Posterior cingulate gyrus (tissue), 11 donors: ENCODE results near the gene PACSIN1.

Experiments
- DNase-seq, 10 donors: peaks; one replicate each; pipeline versions ENCODE4 v3.0.0 to v3.0.0-alpha.2; 2020 to 2021; ENCODE audit warnings: mixed read lengths in 3 of 10
- intact Hi-C: fragments of 100-400 bp; cut with DNase I; formaldehyde crosslinking; loops from one replicate; pipeline ENCODE4 v1.15.1; 2023

PACSIN1 gene

GRCh38 chr6:34524499-34524898 lies 58.6 kb downstream of the PACSIN1 start:
- intact Hi-C loops = no loop called here
- peak in 2 of 10 donors; percentile 25 to 45 for DNase-seq

- intact Hi-C loops = loop anchor here (5.0 kb wide), 1 partner anchor 82 kb away; no protein-coding TSS in a partner anchor
- DNase-seq = peak in 2 of 10 donors; percentile 42 to 59
Measured at GRCh38 chr6:34524971-34525370, 59.1 kb downstream of the PACSIN1 start.

GRCh38 chr6:34525431-34526175 lies 59.7 kb downstream of the PACSIN1 start:
- intact Hi-C loops = loop anchor here (5.0 kb wide), 1 partner anchor 82 kb away; no protein-coding TSS in a partner anchor
- DNase-seq = peak in 3 of 10 donors; percentile 70 to 77 (median 74)

GRCh38 chr6:34526241-34526972 lies 60.5 kb downstream of the PACSIN1 start:
- DNase-seq = peak in 4 of 10 donors; percentile 21 to 82 (median 70)
- intact Hi-C loops = loop anchor here (5.0 kb wide), 1 partner anchor 81 kb away; no protein-coding TSS in a partner anchor

- intact Hi-C loops = loop anchor here (5.0 kb wide), 1 partner anchor 80 kb away; no protein-coding TSS in a partner anchor
- DNase-seq = peak; percentile 81 to 99 (median 94)
Measured at GRCh38 chr6:34526992-34527728, 61.3 kb downstream of the PACSIN1 start.

- intact Hi-C loops = loop anchor here (5.0 kb wide), 1 partner anchor 79 kb away; no protein-coding TSS in a partner anchor
- DNase-seq = peak in 4 of 10 donors; percentile 13 to 73 (median 34)
Measured at GRCh38 chr6:34527751-34528670, 62.1 kb downstream of the PACSIN1 start.

- intact Hi-C loops = loop anchor here (5.0 kb wide), 1 partner anchor 78 kb away; no protein-coding TSS in a partner anchor
- peak in 4 of 10 donors; percentile 17 to 77 (median 58) for DNase-seq
Measured at GRCh38 chr6:34528996-34529664, 63.3 kb downstream of the PACSIN1 start.

- intact Hi-C loops = loop anchor here (5.0 kb wide), 1 partner anchor 78 kb away; no protein-coding TSS in a partner anchor
- DNase-seq = peak in 3 of 10 donors; percentile 69 to 82 (median 81)
Measured at GRCh38 chr6:34529665-34530327, 63.9 kb downstream of the PACSIN1 start.

- intact Hi-C loops = no loop called here
- DNase-seq = no peak
Measured at GRCh38 chr6:34530753-34531365, 65.0 kb downstream of the PACSIN1 start.

GRCh38 chr6:34531580-34532201 lies 65.8 kb downstream of the PACSIN1 start:
- peak; percentile 22 to 97 (median 77) for DNase-seq
- intact Hi-C loops = no loop called here

- intact Hi-C loops = no loop called here
Measured at GRCh38 chr6:34532230-34532629, 66.4 kb downstream of the PACSIN1 start.

GRCh38 chr6:34534146-34534545 lies 68.3 kb downstream of the PACSIN1 start:
- no peak for DNase-seq
- intact Hi-C loops = no loop called here

More at GRCh38 chr6:34532230-34532629, 66.4 kb downstream of the PACSIN1 start:
- peak in 2 of 10 donors; percentile 44 to 80 for DNase-seq

GRCh38 chr6:34534656-34535055 lies 68.8 kb downstream of the PACSIN1 start:
- DNase-seq = no peak
- intact Hi-C loops = no loop called here

- intact Hi-C loops = no loop called here
- no peak for DNase-seq
Measured at GRCh38 chr6:34535199-34535598, 69.3 kb downstream of the PACSIN1 start.

GRCh38 chr6:34535646-34536045 lies 69.8 kb downstream of the PACSIN1 start:
- intact Hi-C loops = no loop called here
- DNase-seq = no peak

- intact Hi-C loops = no loop called here
- DNase-seq = peak in 1 of 10 donors; percentile 24
Measured at GRCh38 chr6:34536251-34536958, 70.5 kb downstream of the PACSIN1 start.
